ENCODE results near the gene TSFM. TPM values are rescaled to one million over a fixed set of nuclear protein-coding genes. Genes with fewer than 3 reads are reported as not detected.

Gene TSFM
- total and polyA plus RNA-seq, 7 donors = 8.0 to 49.3 (median 29.6) TPM

DNA sequence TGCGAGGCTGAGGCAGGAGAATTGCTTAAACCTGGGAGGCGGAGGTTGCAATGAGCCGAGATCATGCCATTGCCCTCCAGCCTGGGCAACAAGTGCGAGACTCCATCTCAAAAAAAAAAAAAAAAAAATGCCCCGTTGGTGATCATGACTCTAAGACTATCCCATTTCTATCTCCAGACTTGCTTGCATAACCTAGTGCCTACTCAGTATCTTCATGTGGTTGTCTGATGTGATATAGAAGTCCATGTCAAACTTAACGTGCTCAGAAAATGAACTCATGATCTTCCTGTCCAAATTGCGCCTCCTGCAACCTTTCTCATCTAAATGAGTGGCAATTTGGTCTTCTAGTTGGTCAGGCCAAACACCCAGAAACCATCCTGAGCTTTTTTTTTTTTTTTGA lies 4.7 kb upstream of the TSFM start:
- no peak overlapping the region for H3K4me3 ChIP-seq
- WGBS, 2 donors = 94% methylated on average over 7 of the region's 7 CpGs
- H3K9me3 ChIP-seq = no peaks in the 10 kb centered on the region
- H3K36me3 ChIP-seq = peaks cover 0 to 12% (median 0%) of the 10 kb centered on the region in 4 donors
- DNase-seq = no peak
- no peak overlapping the region for H3K27ac ChIP-seq
- H3K27me3 ChIP-seq = no peaks in the 10 kb centered on the region
- intact Hi-C loops (cut with DNase I) = no loop called here
- TF ChIP-seq, protein P1, sequence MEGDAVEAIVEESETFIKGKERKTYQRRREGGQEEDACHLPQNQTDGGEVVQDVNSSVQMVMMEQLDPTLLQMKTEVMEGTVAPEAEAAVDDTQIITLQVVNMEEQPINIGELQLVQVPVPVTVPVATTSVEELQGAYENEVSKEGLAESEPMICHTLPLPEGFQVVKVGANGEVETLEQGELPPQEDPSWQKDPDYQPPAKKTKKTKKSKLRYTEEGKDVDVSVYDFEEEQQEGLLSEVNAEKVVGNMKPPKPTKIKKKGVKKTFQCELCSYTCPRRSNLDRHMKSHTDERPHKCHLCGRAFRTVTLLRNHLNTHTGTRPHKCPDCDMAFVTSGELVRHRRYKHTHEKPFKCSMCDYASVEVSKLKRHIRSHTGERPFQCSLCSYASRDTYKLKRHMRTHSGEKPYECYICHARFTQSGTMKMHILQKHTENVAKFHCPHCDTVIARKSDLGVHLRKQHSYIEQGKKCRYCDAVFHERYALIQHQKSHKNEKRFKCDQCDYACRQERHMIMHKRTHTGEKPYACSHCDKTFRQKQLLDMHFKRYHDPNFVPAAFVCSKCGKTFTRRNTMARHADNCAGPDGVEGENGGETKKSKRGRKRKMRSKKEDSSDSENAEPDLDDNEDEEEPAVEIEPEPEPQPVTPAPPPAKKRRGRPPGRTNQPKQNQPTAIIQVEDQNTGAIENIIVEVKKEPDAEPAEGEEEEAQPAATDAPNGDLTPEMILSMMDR (IDR thresholded peaks at IDR 0.05) = no peak
- no peak for TF ChIP-seq POLR2AphosphoS5 (IDR thresholded peaks at IDR 0.05)
- TF ChIP-seq EP300 (IDR thresholded peaks at IDR 0.05) = no peak
- no peak for TF ChIP-seq POLR2A (IDR thresholded peaks at IDR 0.05)
- peaks cover 0 to 14% (median 11%) of the 10 kb centered on the region in 4 donors for H3K4me1 ChIP-seq

DNA sequence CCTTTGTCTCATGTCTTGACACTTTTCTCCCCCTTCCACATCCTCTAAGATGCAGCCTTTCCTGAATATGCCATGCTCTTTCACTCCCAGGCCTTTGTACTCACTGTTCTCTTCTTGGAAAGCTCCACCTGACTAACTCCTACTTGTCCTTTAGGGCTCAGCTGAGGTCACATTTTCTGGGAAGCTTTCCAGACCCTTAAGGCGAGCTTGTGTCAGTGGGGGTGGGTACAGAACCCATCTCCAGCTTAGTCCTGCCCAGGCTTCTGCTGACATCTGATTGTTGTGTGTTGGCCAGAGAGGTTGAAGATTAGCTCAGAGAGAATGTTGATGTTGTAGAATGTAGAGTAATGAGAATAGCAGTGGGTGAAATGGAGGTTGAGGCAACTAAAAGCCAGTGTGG lies 2.9 kb upstream of the TSFM start:
- peaks cover 0 to 17% (median 0%) of the 10 kb centered on the region in 4 donors for H3K36me3 ChIP-seq
- WGBS, 2 donors = 70 to 79% methylated on average over 1 of the region's 1 CpG
- intact Hi-C loops (cut with DNase I) = loop anchor here (10.0 kb wide), 1 partner anchor 55 kb away; no protein-coding TSS in a partner anchor
- H3K4me3 ChIP-seq = no peak overlapping the region
- no peak for DNase-seq
- H3K27me3 ChIP-seq = no peaks in the 10 kb centered on the region
- H3K27ac ChIP-seq = no peak overlapping the region
- TF ChIP-seq EP300 (IDR thresholded peaks at IDR 0.05) = no peak
- TF ChIP-seq, protein P1 (IDR thresholded peaks at IDR 0.05) = no peak
- TF ChIP-seq POLR2A (IDR thresholded peaks at IDR 0.05) = no peak
- TF ChIP-seq POLR2AphosphoS5 (IDR thresholded peaks at IDR 0.05) = no peak
- no peaks in the 10 kb centered on the region for H3K9me3 ChIP-seq
- H3K4me1 ChIP-seq = peaks cover 0 to 19% (median 14%) of the 10 kb centered on the region in 4 donors

DNA sequence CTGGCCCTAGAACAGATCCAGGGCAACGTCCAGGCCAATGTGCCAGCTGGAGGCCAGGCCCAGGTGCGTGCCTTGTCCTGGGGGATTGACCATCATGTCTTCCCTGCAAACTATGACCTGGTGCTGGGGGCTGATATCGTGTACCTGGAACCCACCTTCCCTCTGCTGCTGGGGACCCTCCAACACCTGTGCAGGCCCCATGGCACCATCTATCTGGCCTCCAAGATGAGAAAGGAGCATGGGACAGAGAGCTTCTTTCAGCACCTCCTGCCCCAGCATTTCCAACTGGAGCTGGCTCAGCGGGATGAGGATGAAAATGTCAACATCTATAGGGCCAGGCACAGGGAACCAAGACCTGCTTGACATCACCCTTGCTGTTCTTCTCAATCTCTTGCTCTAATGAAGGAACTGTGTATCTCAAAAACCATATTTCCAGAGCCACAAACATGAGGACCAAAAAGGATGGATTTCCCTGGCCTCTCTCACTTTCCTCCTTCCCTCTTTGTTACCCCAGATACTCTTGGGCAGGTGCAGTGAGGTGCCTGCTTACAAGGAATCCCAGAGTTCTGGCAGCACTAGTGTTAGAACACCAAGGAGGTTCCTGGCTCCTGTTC lies 2.2 kb upstream of the TSFM start:
- TF ChIP-seq POLR2AphosphoS5 (IDR thresholded peaks at IDR 0.05) (no peak), POLR2A (IDR thresholded peaks at IDR 0.05) (no peak)
- DNase-seq = no peak
- H3K4me3 ChIP-seq = no peak overlapping the region
- intact Hi-C loops (cut with DNase I) = loop anchor here (10.0 kb wide), 1 partner anchor 54 kb away; no protein-coding TSS in a partner anchor
- no peaks in the 10 kb centered on the region for H3K27me3 ChIP-seq
- WGBS, 2 donors = 89 to 91% methylated on average over 4 of the region's 4 CpGs
- peaks cover 0 to 16% (median 0%) of the 10 kb centered on the region in 4 donors for H3K36me3 ChIP-seq
- H3K9me3 ChIP-seq = no peaks in the 10 kb centered on the region
- no peak overlapping the region for H3K27ac ChIP-seq
- H3K4me1 ChIP-seq = peaks cover 0 to 19% (median 14%) of the 10 kb centered on the region in 4 donors

DNA sequence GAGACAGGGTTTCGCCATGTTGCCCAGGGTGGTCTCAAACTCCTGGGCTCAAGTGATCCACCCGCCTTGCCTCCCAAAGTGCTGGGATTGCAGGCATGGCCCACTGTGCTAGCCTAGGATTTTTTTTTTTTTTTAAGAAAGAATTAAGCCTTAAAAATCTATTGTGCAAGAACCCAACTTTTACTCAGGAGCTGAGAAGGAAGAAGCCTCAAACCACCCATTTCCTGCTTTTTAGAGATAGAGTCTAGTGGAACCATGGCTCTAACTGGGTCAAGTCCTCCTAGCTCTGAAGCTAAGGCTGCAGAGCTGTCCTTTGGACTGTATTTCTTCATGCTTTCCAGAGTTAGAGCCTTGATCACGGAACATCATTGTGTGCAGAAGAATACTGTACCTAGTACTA lies 1.3 kb upstream of the TSFM start:
- Histone ChIP-seq H3K4me3 (no peak overlapping the region), H3K27me3 (no peaks in the 10 kb centered on the region), H3K9me3 (no peaks in the 10 kb centered on the region), H3K36me3 (peaks cover 0 to 17% (median 1%) of the 10 kb centered on the region in 4 donors), H3K27ac (no peak overlapping the region), H3K4me1 (peaks cover 0 to 19% (median 14%) of the 10 kb centered on the region in 4 donors)
- DNase-seq = no peak
- no peak for TF ChIP-seq POLR2AphosphoS5 (IDR thresholded peaks at IDR 0.05)
- no peak for TF ChIP-seq POLR2A (IDR thresholded peaks at IDR 0.05)
- TF ChIP-seq EP300 (IDR thresholded peaks at IDR 0.05) = no peak
- TF ChIP-seq, protein P1 (IDR thresholded peaks at IDR 0.05) = no peak
- intact Hi-C loops (cut with DNase I) = loop anchor here (10.0 kb wide), 1 partner anchor 54 kb away; no protein-coding TSS in a partner anchor
- 86 to 94% methylated on average over 3 of the region's 3 CpGs for WGBS, 2 donors

DNA sequence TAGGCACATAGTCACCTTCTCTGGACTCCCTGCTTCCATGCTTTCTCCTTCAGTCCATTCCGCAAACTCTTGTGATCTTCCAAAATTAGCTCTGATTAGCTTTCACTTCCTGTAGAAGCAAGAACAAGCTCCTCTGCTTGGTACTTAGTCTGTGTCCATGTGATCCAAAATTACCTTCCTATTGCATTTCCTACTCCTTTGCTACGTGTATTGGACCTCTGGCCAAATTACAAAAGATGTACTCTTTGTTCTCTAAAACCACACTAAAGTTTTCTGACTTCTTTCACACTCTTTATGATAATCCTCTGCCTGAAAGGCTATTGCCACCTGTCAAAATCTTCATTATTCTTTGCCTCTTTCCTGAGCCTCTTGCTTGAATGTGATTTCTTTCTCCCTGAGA lies 786 bp upstream of the TSFM start:
- WGBS, 2 donors = 72 to 88% methylated on average over 2 of the region's 2 CpGs
- Histone ChIP-seq H3K9me3 (no peaks in the 10 kb centered on the region), H3K27ac (no peak overlapping the region), H3K27me3 (no peaks in the 10 kb centered on the region), H3K4me1 (peaks cover 0 to 19% (median 14%) of the 10 kb centered on the region in 4 donors), H3K36me3 (peaks cover 2 to 23% (median 6%) of the 10 kb centered on the region in 4 donors), H3K4me3 (no peak overlapping the region)
- intact Hi-C loops (cut with DNase I) = loop anchor here (1.0 to 10.0 kb wide), 2 partner anchors 53 to 124 kb away; no protein-coding TSS in a partner anchor
- TF ChIP-seq EP300 (IDR thresholded peaks at IDR 0.05) = no peak
- TF ChIP-seq, protein P1 (IDR thresholded peaks at IDR 0.05) = no peak
- TF ChIP-seq POLR2A (IDR thresholded peaks at IDR 0.05) = no peak
- TF ChIP-seq POLR2AphosphoS5 (IDR thresholded peaks at IDR 0.05) = no peak
- DNase-seq = no peak

All from sigmoid colon (tissue), 7 donors.